ENCODE data around the gene SIN3B.

The SIN3B gene

GRCh38 chr19:16911046-16911445 lies 81.8 kb downstream of the SIN3B start:
- Histone ChIP-seq H3K9ac (ENCODE audit: low read length) (no peak overlapping the region), H2AFZ (ENCODE audit: low read depth, low read length, severe bottlenecking) (no peak overlapping the region), H3F3A (ENCODE audit: insufficient read depth) (no peaks in the 10 kb centered on the region), H4K20me1 (ENCODE audit: low read depth, low read length) (no peaks in the 10 kb centered on the region), H3K4me3 (ENCODE audit: insufficient read depth, low read length, poor library complexity, severe bottlenecking) (no peak overlapping the region), H3K36me3 (ENCODE audit: low read length) (no peaks in the 10 kb centered on the region), H3K27me3 (ENCODE audit: low read length) (no peaks in the 10 kb centered on the region), H3K4me2 (ENCODE audit: low read depth, low read length, poor library complexity, severe bottlenecking) (no peak overlapping the region), H3K27ac (ENCODE audit: low read depth, low read length) (no peak overlapping the region), H3K9me2 (replicated peaks; ENCODE audit: insufficient read depth, low read length) (no peaks in the 10 kb centered on the region), H3K9me3 (ENCODE audit: insufficient read depth, low read length) (peaks cover 19% of the 10 kb centered on the region), H3K79me2 (ENCODE audit: insufficient read depth, low read length) (no peaks in the 10 kb centered on the region)
- TF ChIP-seq CTCF (IDR thresholded peaks at IDR 0.05; ENCODE audit: insufficient read depth, low read length, poor library complexity, severe bottlenecking), result no peak
- TF ChIP-seq EZH2phosphoT487 (conservative IDR thresholded peaks at IDR 0.05; ENCODE audit: low read length), result no peak

- Histone ChIP-seq H3K9me2 (replicated peaks; ENCODE audit: insufficient read depth, low read length) (no peaks in the 10 kb centered on the region), H3K4me2 (ENCODE audit: low read depth, low read length, poor library complexity, severe bottlenecking) (no peak overlapping the region), H3K9ac (ENCODE audit: low read length) (no peak overlapping the region), H4K20me1 (ENCODE audit: low read depth, low read length) (no peaks in the 10 kb centered on the region), H3K4me3 (ENCODE audit: insufficient read depth, low read length, poor library complexity, severe bottlenecking) (no peak overlapping the region), H2AFZ (ENCODE audit: low read depth, low read length, severe bottlenecking) (no peak overlapping the region), H3F3A (ENCODE audit: insufficient read depth) (no peaks in the 10 kb centered on the region), H3K79me2 (ENCODE audit: insufficient read depth, low read length) (no peaks in the 10 kb centered on the region), H3K9me3 (ENCODE audit: insufficient read depth, low read length) (peaks cover 19% of the 10 kb centered on the region), H3K36me3 (ENCODE audit: low read length) (no peaks in the 10 kb centered on the region), H3K27ac (ENCODE audit: low read depth, low read length) (no peak overlapping the region), H3K27me3 (ENCODE audit: low read length) (no peaks in the 10 kb centered on the region)
- TF ChIP-seq EZH2phosphoT487 (conservative IDR thresholded peaks at IDR 0.05; ENCODE audit: low read length), result no peak
- no peak for TF ChIP-seq CTCF (IDR thresholded peaks at IDR 0.05; ENCODE audit: insufficient read depth, low read length, poor library complexity, severe bottlenecking)
Measured at GRCh38 chr19:16912780-16913179, 83.6 kb downstream of the SIN3B start.

GRCh38 chr19:16914421-16914820 lies 85.2 kb downstream of the SIN3B start:
- no peak overlapping the region for H3K4me2 ChIP-seq (ENCODE audit: low read depth, low read length, poor library complexity, severe bottlenecking)
- TF ChIP-seq CTCF (IDR thresholded peaks at IDR 0.05; ENCODE audit: insufficient read depth, low read length, poor library complexity, severe bottlenecking) (no peak), EZH2phosphoT487 (conservative IDR thresholded peaks at IDR 0.05; ENCODE audit: low read length) (no peak)
- no peaks in the 10 kb centered on the region for H4K20me1 ChIP-seq (ENCODE audit: low read depth, low read length)
- H3K4me3 ChIP-seq (ENCODE audit: insufficient read depth, low read length, poor library complexity, severe bottlenecking), result no peak overlapping the region
- H3K27me3 ChIP-seq (ENCODE audit: low read length), result no peaks in the 10 kb centered on the region
- H3F3A ChIP-seq (ENCODE audit: insufficient read depth), result no peaks in the 10 kb centered on the region
- H3K36me3 ChIP-seq (ENCODE audit: low read length), result no peaks in the 10 kb centered on the region
- H3K27ac ChIP-seq (ENCODE audit: low read depth, low read length), result no peak overlapping the region
- no peak overlapping the region for H3K9ac ChIP-seq (ENCODE audit: low read length)
- no peaks in the 10 kb centered on the region for H3K79me2 ChIP-seq (ENCODE audit: insufficient read depth, low read length)
- no peak overlapping the region for H2AFZ ChIP-seq (ENCODE audit: low read depth, low read length, severe bottlenecking)
- no peaks in the 10 kb centered on the region for H3K9me2 ChIP-seq (replicated peaks; ENCODE audit: insufficient read depth, low read length)
- H3K9me3 ChIP-seq (ENCODE audit: insufficient read depth, low read length), result peaks cover 19% of the 10 kb centered on the region

Measured in SU-DHL-6 (cell line).